GM21515 (cell line): Measurements from ENCODE around the gene FRS2.

Experiments used
- ATAC-seq: cut with Tn5 transposase; IDR thresholded peaks from one replicate; pipeline ENCODE4 v1.9.1; 2021; ENCODE audit not compliant: unreplicated experiment

FRS2 gene

DNA sequence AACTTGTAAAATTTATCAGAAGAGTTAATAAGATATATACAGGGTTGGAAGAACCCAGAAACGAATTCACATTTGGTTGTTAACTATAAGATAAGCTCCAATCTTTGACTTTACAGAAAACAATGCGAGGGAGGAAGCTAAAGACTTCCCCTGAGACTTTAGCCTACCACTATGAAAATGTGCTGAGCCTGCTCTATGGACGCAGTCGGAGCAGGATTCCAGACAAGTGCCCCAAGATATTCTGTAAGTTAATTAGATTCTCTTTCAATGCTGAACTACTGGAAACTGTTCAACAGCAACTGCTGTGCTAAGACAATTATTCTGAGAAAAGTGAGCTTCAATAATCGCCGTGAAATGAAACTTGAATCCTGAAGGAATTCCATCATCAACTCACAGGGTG lies 148.9 kb downstream of the FRS2 start:
- ATAC-seq = no peak

DNA sequence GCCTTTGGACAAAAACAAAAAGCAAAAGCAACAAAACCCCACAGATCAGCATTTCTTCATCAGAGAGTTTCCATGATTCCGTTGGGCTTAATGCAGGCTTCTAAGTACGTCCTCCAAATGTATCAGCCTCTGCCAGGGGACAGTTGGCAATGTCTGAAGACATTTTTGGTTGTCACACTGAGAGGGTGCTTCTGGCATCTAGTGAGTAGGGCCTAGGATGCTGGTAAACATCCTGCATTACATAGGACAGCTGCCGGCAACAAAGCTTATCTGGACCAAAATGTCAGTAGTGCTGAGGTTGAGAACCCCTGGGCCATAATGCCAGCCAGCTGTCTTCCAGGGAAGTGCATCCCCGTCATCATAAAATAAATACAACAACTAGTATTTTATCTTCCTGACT lies 149.9 kb downstream of the FRS2 start:
- ATAC-seq = no peak

DNA sequence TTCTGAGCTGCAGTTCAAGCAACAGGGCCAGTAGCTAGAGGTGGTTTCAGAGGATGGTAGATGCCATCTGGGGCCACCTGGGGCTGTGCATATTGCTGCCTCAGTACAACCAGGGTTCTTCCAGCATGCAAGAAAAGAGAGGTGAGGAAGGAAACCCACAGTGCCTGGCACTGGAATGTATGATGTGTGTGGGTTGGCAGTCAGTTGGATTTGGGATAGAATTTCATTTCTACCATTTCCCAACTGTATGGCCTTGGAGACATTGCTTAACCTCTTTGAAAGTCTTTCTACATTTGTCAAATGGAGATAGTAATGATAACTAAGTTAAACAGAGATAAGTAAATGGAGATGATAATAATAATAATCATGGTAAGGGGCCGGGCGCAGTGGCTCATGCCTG lies 150.7 kb downstream of the FRS2 start:
- no peak for ATAC-seq

DNA sequence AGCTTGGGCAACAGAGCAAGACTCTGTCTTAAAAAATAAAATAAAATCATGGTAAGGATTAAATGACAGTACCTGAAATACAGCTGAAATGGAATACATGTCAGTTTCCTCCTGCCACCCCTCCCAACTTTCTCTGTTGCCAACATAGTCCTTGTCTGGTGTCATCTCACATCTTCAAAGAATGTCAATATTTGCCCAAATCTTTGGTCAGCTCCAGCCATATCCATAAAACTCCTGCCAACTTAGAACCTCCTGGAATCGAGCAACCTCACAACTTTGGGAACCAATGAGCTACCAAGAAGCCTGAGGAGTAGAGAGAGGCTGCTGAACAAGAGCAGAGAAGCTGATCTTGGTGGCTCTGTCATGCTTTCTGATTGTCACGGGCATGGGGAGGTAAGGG lies 151.4 kb downstream of the FRS2 start:
- ATAC-seq = no peak

DNA sequence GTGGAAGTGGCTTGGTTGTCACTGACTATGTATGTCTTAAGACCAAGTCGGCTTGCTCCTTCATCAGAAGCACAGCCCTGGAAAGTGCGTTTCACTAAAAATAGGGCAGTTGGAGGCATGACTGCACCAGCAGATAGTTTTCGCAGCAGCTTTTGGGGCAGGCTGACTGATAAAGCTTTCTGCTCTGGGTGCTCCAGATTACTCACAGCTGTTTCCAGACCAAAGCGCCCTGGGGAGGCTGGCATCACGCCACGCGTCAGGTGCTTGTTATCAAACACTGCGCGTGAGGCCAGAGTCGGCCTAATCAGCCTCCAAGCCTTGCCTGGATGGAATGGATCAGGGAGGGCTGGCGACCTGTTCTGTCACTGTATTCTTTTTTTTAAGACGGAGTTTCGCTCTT lies 153.8 kb downstream of the FRS2 start:
- ATAC-seq = no peak

DNA sequence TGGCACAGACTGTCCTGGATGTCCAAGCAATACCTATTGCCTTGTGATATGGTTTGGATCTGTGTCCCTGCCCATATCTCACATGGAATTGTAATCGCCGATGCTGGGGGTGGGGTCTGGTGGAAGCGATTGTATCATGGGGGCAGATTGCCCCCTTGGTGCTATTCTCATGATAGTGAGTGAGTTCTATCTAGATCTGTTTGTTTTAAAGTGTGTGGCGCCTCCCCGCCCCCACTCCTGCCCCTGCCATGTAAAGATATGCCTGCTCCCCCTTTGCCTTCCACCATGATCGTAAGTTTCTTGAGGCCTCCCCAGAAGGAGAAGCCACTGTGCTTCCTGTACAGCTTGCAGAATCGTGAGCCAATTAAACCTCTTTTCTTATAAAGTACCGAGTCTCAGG lies 157.3 kb downstream of the FRS2 start:
- ATAC-seq = no peak
